ENCODE measurements around the gene ELMO3. TPM values are rescaled to one million over a fixed set of nuclear protein-coding genes. Genes with fewer than 3 reads are reported as not detected.

Gene ELMO3
- polyA plus RNA-seq, 3 donors from 2014 or later, result not detected

GRCh38 chr16:67158637-67159600, 40.0 kb upstream of the ELMO3 start:
- Mint-ChIP-seq H3K4me3 (peak overlapping the region; percentile 88 to 91 (median 89)), H3K4me1 (peaks cover 38 to 43% of the 10 kb centered on the region in 2 donors), H3K36me3 (no peaks in the 10 kb centered on the region), H3K9me3 (peaks cover 0 to 2% (median 0%) of the 10 kb centered on the region in 6 donors), H3K27me3 (ENCODE audit: low read depth in 3 of 3) (peaks cover 10 to 18% (median 14%) of the 10 kb centered on the region in 3 donors), H3K27ac (peak overlapping the region; percentile 68 to 92 (median 80))
- peak; percentile 47 to 51 (median 51) for DNase-seq

GRCh38 chr16:67161595-67162058, 37.3 kb upstream of the ELMO3 start:
- Mint-ChIP-seq H3K27ac (no peak overlapping the region), H3K4me3 (peak overlapping the region; percentile 38 to 91 (median 48)), H3K36me3 (no peaks in the 10 kb centered on the region), H3K9me3 (peaks cover 0 to 2% (median 0%) of the 10 kb centered on the region in 6 donors), H3K27me3 (ENCODE audit: low read depth in 3 of 3) (peaks cover 16 to 20% (median 17%) of the 10 kb centered on the region in 3 donors), H3K4me1 (peaks cover 38 to 46% of the 10 kb centered on the region in 2 donors)
- DNase-seq, result no peak

- Mint-ChIP-seq H3K9me3 (peaks cover 0 to 4% (median 0%) of the 10 kb centered on the region in 6 donors), H3K27me3 (ENCODE audit: low read depth in 3 of 3) (peaks cover 15 to 23% (median 21%) of the 10 kb centered on the region in 3 donors), H3K36me3 (no peaks in the 10 kb centered on the region), H3K4me1 (peaks cover 30 to 45% of the 10 kb centered on the region in 2 donors), H3K27ac (no peak overlapping the region), H3K4me3 (peak overlapping the region; percentile 21 to 66 (median 47))
- DNase-seq, result no peak
Measured at GRCh38 chr16:67162506-67163163, 36.3 kb upstream of the ELMO3 start.

GRCh38 chr16:67163164-67163998, 35.5 kb upstream of the ELMO3 start:
- Mint-ChIP-seq H3K36me3 (no peaks in the 10 kb centered on the region), H3K27me3 (ENCODE audit: low read depth in 3 of 3) (peaks cover 14 to 28% (median 23%) of the 10 kb centered on the region in 3 donors), H3K4me1 (peaks cover 27 to 39% of the 10 kb centered on the region in 2 donors), H3K27ac (no peak overlapping the region), H3K4me3 (peak overlapping the region in 3 of 5 donors; percentile 41 to 58 (median 56)), H3K9me3 (peaks cover 0 to 4% (median 0%) of the 10 kb centered on the region in 6 donors)
- peak in 1 of 3 donors; percentile 23 for DNase-seq

- Mint-ChIP-seq H3K4me3 (peak overlapping the region in 4 of 5 donors; percentile 38 to 59 (median 48)), H3K9me3 (peaks cover 0 to 4% (median 0%) of the 10 kb centered on the region in 6 donors), H3K27ac (no peak overlapping the region), H3K4me1 (peaks cover 20 to 32% of the 10 kb centered on the region in 2 donors), H3K36me3 (no peaks in the 10 kb centered on the region), H3K27me3 (ENCODE audit: low read depth in 3 of 3) (peaks cover 14 to 33% (median 24%) of the 10 kb centered on the region in 3 donors)
- DNase-seq, result no peak
Measured at GRCh38 chr16:67163999-67164558, 34.9 kb upstream of the ELMO3 start.

- Mint-ChIP-seq H3K27me3 (ENCODE audit: low read depth in 3 of 3) (peaks cover 14 to 34% (median 25%) of the 10 kb centered on the region in 3 donors), H3K36me3 (no peaks in the 10 kb centered on the region), H3K9me3 (peaks cover 0 to 4% (median 0%) of the 10 kb centered on the region in 6 donors), H3K4me1 (peaks cover 19 to 30% of the 10 kb centered on the region in 2 donors), H3K4me3 (peak within 1 kb of the TSS in 4 of 5 donors; percentile 38 to 59 (median 48)), H3K27ac (no peak within 1 kb of the TSS)
- DNase-seq, result no peak
Measured at GRCh38 chr16:67164599-67165061, 34.3 kb upstream of the ELMO3 start, which contains the start of gene HSF4. Gene HSF4, plus strand, starts transcription at chr16:67164745. Its CDS starts 67 bp downstream, at chr16:67164812.

- H3K27ac Mint-ChIP-seq, result no peak overlapping the region
- H3K4me1 Mint-ChIP-seq, result peaks cover 21 to 31% of the 10 kb centered on the region in 2 donors
- peaks cover 18 to 37% (median 30%) of the 10 kb centered on the region in 3 donors for H3K27me3 Mint-ChIP-seq (ENCODE audit: low read depth in 3 of 3)
Measured at GRCh38 chr16:67165121-67166078, 33.5 kb upstream of the ELMO3 start.

GRCh38 chr16:67166110-67166547, 32.8 kb upstream of the ELMO3 start:
- peaks cover 0 to 2% (median 0%) of the 10 kb centered on the region in 6 donors for H3K9me3 Mint-ChIP-seq
- H3K27me3 Mint-ChIP-seq (ENCODE audit: low read depth in 3 of 3), result peaks cover 13 to 35% (median 25%) of the 10 kb centered on the region in 3 donors
- H3K36me3 Mint-ChIP-seq, result no peaks in the 10 kb centered on the region
- no peak overlapping the region for H3K4me3 Mint-ChIP-seq
- no peak overlapping the region for H3K27ac Mint-ChIP-seq
- no peak for DNase-seq
- peaks cover 18 to 27% of the 10 kb centered on the region in 2 donors for H3K4me1 Mint-ChIP-seq

More at GRCh38 chr16:67165121-67166078, 33.5 kb upstream of the ELMO3 start:
- H3K36me3 Mint-ChIP-seq, result no peaks in the 10 kb centered on the region
- H3K9me3 Mint-ChIP-seq, result peaks cover 0 to 4% (median 0%) of the 10 kb centered on the region in 6 donors
- DNase-seq, result no peak
- H3K4me3 Mint-ChIP-seq, result peak overlapping the region in 2 of 5 donors; percentile 4 to 33

- Mint-ChIP-seq H3K36me3 (no peaks in the 10 kb centered on the region), H3K4me1 (peaks cover 18 to 30% of the 10 kb centered on the region in 2 donors), H3K27me3 (ENCODE audit: low read depth in 3 of 3) (peaks cover 16 to 38% (median 28%) of the 10 kb centered on the region in 3 donors), H3K9me3 (peaks cover 0 to 2% (median 0%) of the 10 kb centered on the region in 6 donors), H3K27ac (no peak overlapping the region), H3K4me3 (no peak overlapping the region)
- no peak for DNase-seq
Measured at GRCh38 chr16:67166598-67167168, 32.2 kb upstream of the ELMO3 start.

- Mint-ChIP-seq H3K4me3 (no peak overlapping the region), H3K9me3 (peaks cover 0 to 2% (median 0%) of the 10 kb centered on the region in 6 donors), H3K36me3 (no peaks in the 10 kb centered on the region), H3K27me3 (ENCODE audit: low read depth in 3 of 3) (peaks cover 16 to 33% (median 25%) of the 10 kb centered on the region in 3 donors), H3K4me1 (peaks cover 14 to 27% of the 10 kb centered on the region in 2 donors), H3K27ac (no peak overlapping the region)
- DNase-seq, result no peak
Measured at GRCh38 chr16:67167588-67167987, 31.3 kb upstream of the ELMO3 start.

GRCh38 chr16:67169011-67169451, 29.9 kb upstream of the ELMO3 start:
- peaks cover 25 to 36% of the 10 kb centered on the region in 2 donors for H3K4me1 Mint-ChIP-seq
- peak overlapping the region in 1 of 5 donors; percentile 32 for H3K4me3 Mint-ChIP-seq

More at GRCh38 chr16:67169011-67169451, 29.9 kb upstream of the ELMO3 start:
- Mint-ChIP-seq H3K27ac (no peak overlapping the region), H3K9me3 (peaks cover 0 to 2% (median 0%) of the 10 kb centered on the region in 6 donors), H3K27me3 (ENCODE audit: low read depth in 3 of 3) (peaks cover 22 to 36% (median 23%) of the 10 kb centered on the region in 3 donors), H3K36me3 (no peaks in the 10 kb centered on the region)
- DNase-seq, result no peak

All from immature natural killer cell (primary cell).